HepG2 (cell line): ENCODE results near the gene MYL11. TPM values are rescaled to one million over a fixed set of nuclear protein-coding genes. Genes with fewer than 3 reads are reported as not detected.
A peak's percentile ranks its signal among the peaks of the same experiment; 100 is the strongest.

Experiments
- CHD2 ChIP-seq: IDR thresholded peaks from 2 replicates; pipeline ENCODE4 v1.6.1; 2011; ENCODE audit warnings: low read depth, low read length, improper control_type of control experiment
- GATA4 ChIP-seq: sonication (generic); IDR thresholded peaks from 2 replicates; pipeline ENCODE4 v1.6.1; 2016; ENCODE audit warnings: antibody characterized with exemption, low read depth, borderline replicate concordance
- KDM5A ChIP-seq: fragments of 200-600 bp; sonication (generic); IDR thresholded peaks from 2 replicates; pipeline ENCODE4 v1.7.0; 2018; ENCODE audit warnings: antibody characterized with exemption, mild to moderate bottlenecking, low read length, borderline replicate concordance
- KDM5B ChIP-seq: sonication (generic); formaldehyde crosslinking; IDR thresholded peaks from 2 replicates; pipeline ENCODE4 v1.4.0; 2020; ENCODE audit warnings: missing genetic modification reagents, mild to moderate bottlenecking, borderline replicate concordance
- KLF9 ChIP-seq: IDR thresholded peaks from 2 replicates; pipeline ENCODE4 v1.6.1; 2016; ENCODE audit warnings: low read depth
- NR1H2 ChIP-seq: sonication (generic); formaldehyde crosslinking; IDR thresholded peaks from 2 replicates; pipeline ENCODE4 v1.8.1; 2022; ENCODE audit warnings: low read depth, missing genetic modification reagents, borderline replicate concordance
- POLR2G ChIP-seq: fragments of 200-400 bp; formaldehyde crosslinking; IDR thresholded peaks from 2 replicates; pipeline ENCODE4 v1.6.1; 2018; ENCODE audit warnings: mild to moderate bottlenecking, low read depth, low read length, moderate library complexity
- SP2 ChIP-seq: sonication (generic); formaldehyde crosslinking; IDR thresholded peaks from 2 replicates; pipeline ENCODE4 v1.5.1; 2020; ENCODE audit warnings: mild to moderate bottlenecking, missing genetic modification reagents
- SRF ChIP-seq: IDR thresholded peaks from 2 replicates; pipeline ENCODE4 v1.6.1; 2011; ENCODE audit warnings: mild to moderate bottlenecking, low read depth, low read length, moderate library complexity
- TCF12 ChIP-seq, 2 experiments: fragments of 450-650 bp in 1 of 2; sonication (generic) in 1 of 2; formaldehyde crosslinking in 1 of 2; IDR thresholded peaks; 2 replicates each; pipeline versions ENCODE4 v1.6.1 to v1.8.0; 2017 to 2022; ENCODE audit warnings: antibody characterized with exemption in 1 of 2, mild to moderate bottlenecking in 1 of 2, missing genetic modification reagents in 1 of 2, moderate library complexity in 1 of 2
- THAP11 ChIP-seq: IDR thresholded peaks from 2 replicates; pipeline ENCODE4 v1.6.1; 2016; ENCODE audit warnings: missing biosample characterization, missing genetic modification reagents
- ZNF101 ChIP-seq: sonication (generic); formaldehyde crosslinking; IDR thresholded peaks from 2 replicates; pipeline ENCODE4 v1.4.0; 2020; ENCODE audit warnings: mild to moderate bottlenecking, low read depth, missing genetic modification reagents, borderline replicate concordance
- ZNF138 ChIP-seq: sonication (generic); formaldehyde crosslinking; IDR thresholded peaks from 2 replicates; pipeline ENCODE4 v1.5.0; 2020; ENCODE audit warnings: mild to moderate bottlenecking, low read depth, missing genetic modification reagents
- ZNF234 ChIP-seq: sonication (generic); formaldehyde crosslinking; conservative IDR thresholded peaks from 2 replicates; pipeline ENCODE4 v1.5.1; 2020; ENCODE audit warnings: mild to moderate bottlenecking, missing genetic modification reagents
- ZNF274 ChIP-seq: sonication (generic); formaldehyde crosslinking; IDR thresholded peaks from 2 replicates; pipeline ENCODE4 v1.5.1; 2020; ENCODE audit warnings: mild to moderate bottlenecking, missing genetic modification reagents
- ZNF724P ChIP-seq: sonication (generic); formaldehyde crosslinking; IDR thresholded peaks from 2 replicates; pipeline ENCODE4 v1.8.0; 2022; ENCODE audit warnings: missing genetic modification reagents, borderline replicate concordance
- polyA plus RNA-seq, 8 experiments: library from polyadenylated mRNA; depleted of rRNA in 3 of 8; stranded (reverse) in 7 of 8; unstranded in 1 of 8; fragments of >200 nt; fragmentation: Illumina TruSeq in 4 of 8; extraction: Trizol in 4 of 8; gene quantifications; 2 replicates each; pipeline versions ENCODE4 v1.2.1 to v1.2.3, GENCODE V29; 2011 to 2016; ENCODE audit warnings: low read depth in 4 of 8, missing spikeins in 1 of 8, mixed read lengths in 1 of 8; ENCODE audit not compliant: insufficient read depth in 1 of 8
- total RNA-seq, 5 experiments: library from RNA; depleted of rRNA; stranded (reverse); fragments of >200 nt; fragmentation: Illumina TruSeq; extraction: Trizol; gene quantifications; 2 replicates each; pipeline ENCODE4 v1.2.3, GENCODE V29; 2016; ENCODE audit warnings: low read depth in 1 of 5
- TF ChIP-seq, protein P1 (sequence below): sonication (generic); formaldehyde crosslinking; IDR thresholded peaks from 2 replicates; pipeline ENCODE4 v1.4.0; 2020; ENCODE audit warnings: mild to moderate bottlenecking, missing genetic modification reagents
- TF ChIP-seq, protein P2 (sequence below): sonication (generic); formaldehyde crosslinking; IDR thresholded peaks from 2 replicates; pipeline ENCODE4 v1.8.1; 2023; ENCODE audit warnings: mild to moderate bottlenecking, moderate library complexity, missing genetic modification reagents

The MYL11 gene
- total and polyA plus RNA-seq, 2 of the 13 experiments (the other 11 are each of a cell fraction or from before 2014, with no cell fraction given), result not detected

DNA sequence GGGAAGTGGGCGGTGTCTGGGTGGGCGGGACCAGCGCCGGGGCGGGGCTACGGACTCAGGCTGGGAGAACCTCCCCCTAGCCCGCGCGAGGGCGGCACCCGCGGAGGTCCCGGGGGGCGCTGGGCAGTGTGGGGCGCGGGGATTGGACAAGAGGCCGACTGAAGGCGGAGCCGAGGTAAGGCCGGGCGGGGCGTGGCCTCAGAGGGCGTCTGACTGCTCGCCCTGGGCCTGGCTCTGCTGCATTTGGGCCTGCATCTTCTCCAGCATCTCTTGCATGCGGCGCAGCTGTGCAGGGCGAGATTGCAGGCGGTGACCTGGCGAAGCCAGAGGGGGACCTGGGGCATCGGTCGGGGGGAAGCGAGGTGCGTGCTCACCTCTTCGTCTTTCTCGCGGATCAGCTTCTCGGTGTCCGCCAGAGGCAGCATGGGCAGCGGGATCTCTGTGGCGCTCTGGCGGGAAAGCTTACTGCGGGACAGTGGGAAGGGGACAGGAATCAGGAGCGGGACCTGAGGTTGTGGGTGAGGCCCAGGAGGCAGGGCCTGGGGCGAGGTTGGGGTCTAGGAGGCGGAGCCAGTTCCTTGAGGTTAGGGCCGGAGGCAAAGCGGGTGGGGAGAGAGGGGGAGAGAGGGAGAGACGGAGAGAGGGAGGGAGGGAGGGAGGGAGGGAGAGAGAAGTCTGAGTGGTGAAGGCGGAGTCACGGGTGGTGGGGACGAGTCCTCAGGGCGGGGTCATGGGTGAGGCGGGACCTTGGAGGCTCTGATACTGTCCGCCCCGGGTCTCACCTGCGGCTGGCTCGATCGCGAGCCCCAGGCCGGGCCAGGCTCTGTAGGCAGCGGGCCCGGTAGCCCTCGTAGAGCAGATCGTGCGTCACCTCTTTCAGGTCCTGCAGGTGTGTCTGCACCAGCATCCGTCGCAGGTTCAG is 3.9 kb downstream of the MYL11 start (continued):
- no peak for TF ChIP-seq GATA4
- TF ChIP-seq ZNF724P, result peak; percentile 21; the same call in 1 of the 2 replicates
- peak; percentile 73; the same call in 1 of the 2 replicates for TF ChIP-seq NR1H2 (CRISPR knock-in tag)
- no peak; the same call in 1 of the 2 replicates for TF ChIP-seq ZNF138 (CRISPR knock-in tag)
- no peak for TF ChIP-seq TCF12 (IDR thresholded peaks at IDR 0.05)
- TF ChIP-seq TCF12 (CRISPR knock-in tag; IDR thresholded peaks at IDR 0.05), result no peak
- TF ChIP-seq, protein P1, sequence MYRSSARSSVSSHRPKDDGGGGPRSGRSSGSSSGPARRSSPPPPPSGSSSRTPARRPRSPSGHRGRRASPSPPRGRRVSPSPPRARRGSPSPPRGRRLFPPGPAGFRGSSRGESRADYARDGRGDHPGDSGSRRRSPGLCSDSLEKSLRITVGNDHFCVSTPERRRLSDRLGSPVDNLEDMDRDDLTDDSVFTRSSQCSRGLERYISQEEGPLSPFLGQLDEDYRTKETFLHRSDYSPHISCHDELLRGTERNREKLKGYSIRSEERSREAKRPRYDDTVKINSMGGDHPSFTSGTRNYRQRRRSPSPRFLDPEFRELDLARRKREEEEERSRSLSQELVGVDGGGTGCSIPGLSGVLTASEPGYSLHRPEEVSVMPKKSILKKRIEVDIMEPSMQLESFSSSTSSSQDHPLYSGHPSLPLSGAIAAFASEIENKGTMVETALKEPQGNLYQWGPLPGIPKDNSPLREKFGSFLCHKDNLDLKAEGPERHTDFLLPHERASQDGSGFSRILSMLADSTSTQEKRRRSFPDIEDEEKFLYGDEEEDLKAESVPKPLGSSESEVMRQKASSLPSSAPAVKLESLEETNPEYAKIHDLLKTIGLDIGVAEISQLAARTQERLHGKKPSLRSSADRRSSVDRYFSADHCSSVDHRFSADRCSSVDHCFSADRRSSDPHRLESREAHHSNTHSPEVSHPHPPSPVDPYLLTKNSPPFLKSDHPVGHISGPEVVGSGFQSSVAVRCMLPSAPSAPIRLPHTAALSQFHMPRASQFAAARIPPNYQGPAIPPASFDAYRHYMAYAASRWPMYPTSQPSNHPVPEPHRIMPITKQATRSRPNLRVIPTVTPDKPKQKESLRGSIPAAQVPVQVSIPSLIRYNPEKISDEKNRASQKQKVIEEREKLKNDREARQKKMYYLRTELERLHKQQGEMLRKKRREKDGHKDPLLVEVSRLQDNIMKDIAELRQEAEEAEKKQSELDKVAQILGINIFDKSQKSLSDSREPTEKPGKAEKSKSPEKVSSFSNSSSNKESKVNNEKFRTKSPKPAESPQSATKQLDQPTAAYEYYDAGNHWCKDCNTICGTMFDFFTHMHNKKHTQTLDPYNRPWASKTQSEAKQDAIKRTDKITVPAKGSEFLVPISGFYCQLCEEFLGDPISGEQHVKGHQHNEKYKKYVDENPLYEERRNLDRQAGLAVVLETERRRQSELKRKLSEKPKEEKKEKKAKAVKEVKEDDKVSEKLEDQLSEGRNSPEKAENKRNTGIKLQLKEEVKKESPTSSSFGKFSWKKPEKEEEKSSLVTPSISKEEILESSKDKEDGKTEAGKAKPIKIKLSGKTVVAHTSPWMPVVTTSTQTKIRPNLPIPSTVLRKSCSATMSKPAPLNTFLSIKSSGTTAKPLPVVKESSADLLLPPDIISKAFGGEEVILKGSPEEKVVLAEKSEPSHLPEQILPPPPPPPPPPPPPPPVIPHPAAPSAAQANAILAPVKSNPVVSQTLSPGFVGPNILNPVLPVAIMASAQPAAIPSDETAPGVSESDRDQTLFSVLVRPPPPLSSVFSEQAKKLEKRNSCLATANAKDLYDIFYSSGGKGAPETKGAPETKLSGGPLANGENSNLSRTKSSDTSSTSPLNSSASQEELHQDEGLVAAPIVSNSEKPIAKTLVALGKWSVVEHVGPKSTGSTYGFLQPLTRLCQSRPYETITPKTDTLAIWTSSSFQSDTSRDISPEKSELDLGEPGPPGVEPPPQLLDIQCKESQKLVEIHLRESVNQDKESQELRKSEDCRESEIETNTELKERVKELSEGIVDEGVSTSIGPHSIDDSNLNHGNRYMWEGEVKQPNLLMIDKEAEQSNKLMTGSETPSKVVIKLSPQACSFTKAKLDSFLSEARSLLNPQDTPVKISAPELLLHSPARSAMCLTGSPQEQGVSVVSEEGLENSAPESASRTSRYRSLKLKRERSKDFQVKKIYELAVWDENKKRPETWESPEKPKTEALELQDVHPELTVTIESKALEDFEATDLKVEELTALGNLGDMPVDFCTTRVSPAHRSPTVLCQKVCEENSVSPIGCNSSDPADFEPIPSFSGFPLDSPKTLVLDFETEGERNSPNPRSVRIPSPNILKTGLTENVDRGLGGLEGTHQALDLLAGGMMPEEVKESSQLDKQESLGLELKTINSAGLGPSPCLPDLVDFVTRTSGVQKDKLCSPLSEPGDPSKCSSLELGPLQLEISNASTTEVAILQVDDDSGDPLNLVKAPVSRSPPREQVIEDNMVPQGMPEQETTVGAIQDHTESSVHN (CRISPR knock-in tag), result peak; percentile 97
- TF ChIP-seq CHD2, result no peak
- peak; percentile 74; the same call in 1 of the 2 replicates for TF ChIP-seq SP2 (CRISPR knock-in tag)
- TF ChIP-seq ZNF101 (CRISPR knock-in tag), result peak; percentile 78; the same call in 1 of the 2 replicates
- TF ChIP-seq ZNF234 (CRISPR knock-in tag), result 0 out of 2 replicates have a peak, but pooled peaks have one; percentile 16
- TF ChIP-seq, protein P2, sequence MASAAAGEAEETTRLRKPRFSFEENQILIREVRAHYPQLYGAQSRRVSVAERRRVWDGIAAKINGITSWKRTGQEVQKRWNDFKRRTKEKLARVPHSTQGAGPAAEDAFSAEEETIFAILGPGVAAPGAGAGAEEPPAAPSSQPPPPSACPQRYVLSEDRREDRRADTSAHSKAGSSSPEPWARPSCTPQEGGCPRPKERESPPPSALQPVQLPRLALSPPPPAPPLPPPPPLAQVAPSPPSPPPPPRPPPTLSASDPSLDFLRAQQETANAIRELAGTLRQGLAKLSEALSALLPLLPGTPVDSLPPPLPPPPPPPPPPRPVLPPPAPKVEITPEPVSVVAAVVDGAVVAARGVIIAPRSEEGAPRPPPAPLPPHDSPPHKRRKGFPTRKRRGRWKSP (CRISPR knock-in tag), result peak; percentile 74; the same call in 1 of the 2 replicates
- 0 out of 2 replicates have a peak, but pooled peaks have one; percentile 79 for TF ChIP-seq KLF9 (CRISPR knock-in tag)
- no peak for TF ChIP-seq SRF
- TF ChIP-seq KDM5B (CRISPR knock-in tag), result peak; percentile 81; the same call in 1 of the 2 replicates
- TF ChIP-seq KDM5A, result peak; percentile 32; the same call in 1 of the 2 replicates
- peak; percentile 45; the same call in 1 of the 2 replicates for TF ChIP-seq POLR2G
- no peak for TF ChIP-seq ZNF274 (CRISPR knock-in tag)
- peak; percentile 35; the same call in 1 of the 2 replicates for TF ChIP-seq THAP11 (CRISPR knock-in tag)
